22Rv1 (cell line): Measurements from ENCODE around the gene PTGDR2.

ENCODE experiments used
- CTCF ChIP-seq: fragments of 450-650 bp; IDR thresholded peaks from 2 replicates; pipeline ENCODE4 v1.5.1; 2017; ENCODE audit warnings: mild to moderate bottlenecking
- ZFX ChIP-seq: fragments of 450-650 bp; IDR thresholded peaks from 2 replicates; pipeline ENCODE4 v1.6.1; 2017; ENCODE audit warnings: antibody characterized with exemption, borderline replicate concordance

GRCh38 chr11:60840470-60841430 is 15.0 kb downstream of the PTGDR2 start:
- TF ChIP-seq CTCF (no peak), ZFX (no peak)
